ENCODE data around the gene FOXC1.

The FOXC1 gene

GRCh38 chr6:1620504-1621069, 10.9 kb downstream of the FOXC1 start:
- no peak for DNase-seq (ENCODE audit: extremely low spot score)

DNA sequence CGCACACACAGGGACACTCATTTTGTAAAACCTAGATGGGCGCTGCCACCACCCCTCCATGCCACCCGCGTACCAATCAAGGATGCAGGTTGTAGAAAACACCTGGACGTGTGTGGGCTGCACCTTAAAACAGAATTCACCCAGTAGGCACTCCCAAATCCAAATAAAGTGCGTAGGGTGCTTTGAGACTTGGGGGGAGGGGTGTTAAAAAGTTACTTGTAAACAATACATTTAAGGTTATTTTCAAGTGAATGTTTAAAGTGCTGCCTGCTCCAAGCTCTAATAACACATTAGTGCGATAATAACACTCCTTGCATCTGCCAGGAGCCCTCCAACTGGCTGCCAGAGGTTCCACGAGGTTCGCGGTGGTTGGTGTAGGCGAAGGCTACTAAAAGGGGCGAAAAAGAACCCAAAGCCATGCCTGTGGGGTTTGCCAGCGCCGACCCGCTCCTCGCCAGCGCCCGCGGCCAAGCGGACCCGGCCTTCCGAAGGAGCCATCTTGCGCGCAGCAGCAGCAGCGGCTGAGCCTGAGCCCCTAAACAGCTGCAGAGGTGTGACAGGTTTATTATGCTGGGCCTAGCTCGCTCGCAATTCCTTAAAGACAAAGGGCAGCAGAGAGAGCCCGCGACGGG, 11.5 kb downstream of the FOXC1 start:
- POLR2A ChIA-PET, result no interaction called here
- no peak for DNase-seq (ENCODE audit: extremely low spot score)
- CTCF ChIA-PET, result no interaction called here
- TF ChIP-seq CTCF (IDR thresholded peaks at IDR 0.05; ENCODE audit: control extremely low read depth, extremely low read depth, low read depth, missing control alignments), result no peak

More at GRCh38 chr6:1620504-1621069, 10.9 kb downstream of the FOXC1 start:
- POLR2A ChIA-PET, result no interaction called here
- CTCF ChIA-PET, result interaction anchor here (2.0 kb wide), 1 partner anchor 484 kb away, joined by 5 read pairs; no protein-coding TSS in a partner anchor
- TF ChIP-seq CTCF (IDR thresholded peaks at IDR 0.05; ENCODE audit: control extremely low read depth, extremely low read depth, low read depth, missing control alignments), result no peak

- DNase-seq (ENCODE audit: extremely low spot score), result no peak
- POLR2A ChIA-PET, result no interaction called here
- TF ChIP-seq CTCF (IDR thresholded peaks at IDR 0.05; ENCODE audit: control extremely low read depth, extremely low read depth, low read depth, missing control alignments), result no peak
- CTCF ChIA-PET, result no interaction called here
Measured at GRCh38 chr6:1622220-1622850, 12.6 kb downstream of the FOXC1 start.

- POLR2A ChIA-PET, result no interaction called here
- no peak for DNase-seq (ENCODE audit: extremely low spot score)
- no peak for TF ChIP-seq CTCF (IDR thresholded peaks at IDR 0.05; ENCODE audit: control extremely low read depth, extremely low read depth, low read depth, missing control alignments)
- CTCF ChIA-PET, result interaction anchor here (1.2 kb wide), 1 partner anchor 51 kb away, joined by 3 read pairs; no protein-coding TSS in a partner anchor
Measured at GRCh38 chr6:1622851-1623768, 13.4 kb downstream of the FOXC1 start.

- TF ChIP-seq CTCF (IDR thresholded peaks at IDR 0.05; ENCODE audit: control extremely low read depth, extremely low read depth, low read depth, missing control alignments), result no peak
- POLR2A ChIA-PET, result no interaction called here
- no peak for DNase-seq (ENCODE audit: extremely low spot score)
- CTCF ChIA-PET, result interaction anchor here (0.8 to 1.2 kb wide), 2 partner anchors 9 to 50 kb away, joined by 3 read pairs; no protein-coding TSS in a partner anchor
Measured at GRCh38 chr6:1623769-1624057, 14.0 kb downstream of the FOXC1 start.

Data from GM10248 (cell line).